Measurements from ENCODE around the gene UBASH3A.

DNA sequence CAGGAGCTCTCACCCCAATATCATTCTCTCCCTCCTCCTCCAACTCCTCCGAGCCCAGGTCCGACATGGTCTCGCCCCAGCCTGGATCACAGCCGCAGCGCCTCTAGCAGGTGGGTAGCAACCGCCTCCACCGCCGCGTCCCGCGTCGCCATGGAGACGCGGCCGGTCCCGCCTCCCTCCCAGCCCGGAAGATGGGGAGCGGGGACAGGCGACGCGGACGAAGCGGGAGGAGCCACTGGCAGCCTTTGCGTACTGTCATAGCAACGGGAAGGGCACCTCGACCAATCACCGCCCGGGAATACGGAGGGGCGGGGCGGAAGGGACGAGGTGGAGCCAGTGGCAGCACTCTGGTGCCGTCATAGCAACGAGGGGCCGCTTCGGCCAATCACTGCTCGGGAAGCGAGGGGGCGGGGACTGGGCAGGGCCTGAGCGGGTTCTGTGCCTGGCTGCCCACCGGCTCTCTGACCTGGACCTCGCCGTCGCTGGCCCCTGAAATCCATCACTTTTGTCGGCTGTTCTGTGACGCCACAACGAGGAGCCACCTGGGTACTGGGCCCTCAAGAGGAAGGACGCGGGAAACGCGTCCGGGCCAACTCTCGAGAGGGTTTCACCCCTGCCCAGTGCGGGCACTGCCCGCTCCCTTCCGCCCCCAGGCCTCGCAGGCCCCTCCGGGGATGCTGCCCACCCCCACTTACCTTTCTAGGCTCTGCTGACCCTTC lies 92.6 kb downstream of the UBASH3A start, which contains the start of gene RSPH1:
- TF ChIP-seq, protein P1, sequence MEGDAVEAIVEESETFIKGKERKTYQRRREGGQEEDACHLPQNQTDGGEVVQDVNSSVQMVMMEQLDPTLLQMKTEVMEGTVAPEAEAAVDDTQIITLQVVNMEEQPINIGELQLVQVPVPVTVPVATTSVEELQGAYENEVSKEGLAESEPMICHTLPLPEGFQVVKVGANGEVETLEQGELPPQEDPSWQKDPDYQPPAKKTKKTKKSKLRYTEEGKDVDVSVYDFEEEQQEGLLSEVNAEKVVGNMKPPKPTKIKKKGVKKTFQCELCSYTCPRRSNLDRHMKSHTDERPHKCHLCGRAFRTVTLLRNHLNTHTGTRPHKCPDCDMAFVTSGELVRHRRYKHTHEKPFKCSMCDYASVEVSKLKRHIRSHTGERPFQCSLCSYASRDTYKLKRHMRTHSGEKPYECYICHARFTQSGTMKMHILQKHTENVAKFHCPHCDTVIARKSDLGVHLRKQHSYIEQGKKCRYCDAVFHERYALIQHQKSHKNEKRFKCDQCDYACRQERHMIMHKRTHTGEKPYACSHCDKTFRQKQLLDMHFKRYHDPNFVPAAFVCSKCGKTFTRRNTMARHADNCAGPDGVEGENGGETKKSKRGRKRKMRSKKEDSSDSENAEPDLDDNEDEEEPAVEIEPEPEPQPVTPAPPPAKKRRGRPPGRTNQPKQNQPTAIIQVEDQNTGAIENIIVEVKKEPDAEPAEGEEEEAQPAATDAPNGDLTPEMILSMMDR (IDR thresholded peaks at IDR 0.05) = peak in 1 of 3 donors; percentile 2
- TF ChIP-seq POLR2A (IDR thresholded peaks at IDR 0.05) (peak; percentile 79), POLR2AphosphoS5 (IDR thresholded peaks at IDR 0.05) (peak; percentile 29 to 92 (median 56))
